HCT116 (cell line): Measurements from ENCODE around the gene SELL. TPM values are rescaled to one million over a fixed set of nuclear protein-coding genes. Genes with fewer than 3 reads are reported as not detected.

Source experiments
- ATAC-seq: fragments of 200-7000 bp; cut with Tn5 transposase; 2 replicates; pipeline ENCODE4 v1.9.1; 2020; ENCODE audit warnings: mild to moderate bottlenecking, moderate library complexity
- BruUV-seq: library from RNA; stranded (reverse); fragments of 400-500 nt; replicated peaks from 2 replicates; lab custom pipeline; 2021; lab: Mats Ljungman, UMichigan
- CTCF ChIA-PET: fragments of 300-600 bp; sonication (Branson Sonifier 250); formaldehyde crosslinking; loops from one replicate; lab custom pipeline; 2021; ENCODE audit warnings: antibody characterized with exemption; lab: Charles Lee
- POLR2A ChIA-PET: fragments of 300-600, 350-600 bp; sonication (Branson Sonifier 250); formaldehyde crosslinking; loops from one replicate; lab custom pipeline; 2021; ENCODE audit warnings: antibody characterized with exemption; lab: Charles Lee
- RAD21 ChIA-PET, 2 experiments: fragments of 300-600 bp; sonication (Branson Sonifier 250); formaldehyde crosslinking; loops; one replicate each; lab custom pipeline; 2023; ENCODE audit warnings: low total read pairs in 2 of 2; ENCODE audit not compliant: uncharacterized antibody in 2 of 2, unreplicated experiment in 2 of 2, low non-redundant PET in 1 of 2; lab: Charles Lee
- DNase-seq: peaks from one replicate; pipeline ENCODE4 v3.0.0-alpha.2; 2010; ENCODE audit warnings: low read depth, low spot score
- H2AFZ ChIP-seq: fragments of 200-600 bp; shearing (Covaris generic), sonication (generic); 2 replicates; pipeline ENCODE4 v1.6.1; 2017; ENCODE audit warnings: low read depth, mixed run types, mixed read lengths, antibody characterized with exemption, low read length; ENCODE audit not compliant: poor library complexity, severe bottlenecking
- H3K27ac ChIP-seq: 2 replicates; pipeline ENCODE4 v1.5.1; 2012; ENCODE audit warnings: low read depth, low read length
- H3K27me3 ChIP-seq: fragments of 200-600 bp; sonication (generic); 2 replicates; pipeline ENCODE4 v1.6.1; 2016; ENCODE audit warnings: mixed run types, low read length, mixed read lengths; ENCODE audit not compliant: insufficient read depth
- H3K36me3 ChIP-seq, 2 experiments: fragments of 200-500 bp in 1 of 2; fragments of 200-600 bp in 1 of 2; sonication (Bioruptor generic) in 1 of 2; sonication (generic) in 1 of 2; 2 replicates each; pipeline versions ENCODE4 v1.5.1 to v1.6.1; 2014 to 2016; ENCODE audit warnings: low read length in 2 of 2, inconsistent platforms in 1 of 2, mixed read lengths in 1 of 2, mixed run types in 1 of 2; ENCODE audit not compliant: insufficient read depth in 2 of 2, control insufficient read depth in 1 of 2
- H3K4me1 ChIP-seq, 2 experiments: fragments of 200-600 bp in 1 of 2; sonication (generic) in 1 of 2; 2 replicates each; pipeline versions ENCODE4 v1.5.1 to v1.6.1; 2012 to 2017; ENCODE audit warnings: low read length in 2 of 2, inconsistent platforms in 1 of 2, mild to moderate bottlenecking in 1 of 2, mixed read lengths in 1 of 2, mixed run types in 1 of 2, moderate library complexity in 1 of 2; ENCODE audit not compliant: insufficient read depth in 2 of 2, control insufficient read depth in 1 of 2
- H3K4me2 ChIP-seq: fragments of 200-600 bp; sonication (generic); 2 replicates; pipeline ENCODE4 v1.6.1; 2017; ENCODE audit warnings: mixed run types, low read length, mixed read lengths
- H3K4me3 ChIP-seq, 2 experiments: fragments of 200-600 bp in 1 of 2; sonication (generic) in 1 of 2; replicated peaks in 1 of 2; 2 replicates each; pipeline ENCODE4 v1.5.1; 2011 to 2016; ENCODE audit warnings: low read length in 2 of 2, control low read depth in 1 of 2, low read depth in 1 of 2, mild to moderate bottlenecking in 1 of 2, mixed read lengths in 1 of 2, mixed run types in 1 of 2
- H3K79me2 ChIP-seq: fragments of 200-600 bp; sonication (generic); 2 replicates; pipeline ENCODE4 v1.6.1; 2017; ENCODE audit warnings: mild to moderate bottlenecking, mixed run types, low read length, moderate library complexity, mixed read lengths; ENCODE audit not compliant: insufficient read depth
- H3K9ac ChIP-seq: fragments of 200-600 bp; sonication (generic); 2 replicates; pipeline ENCODE4 v1.6.1; 2016; ENCODE audit warnings: low read length, mixed read lengths
- H3K9me2 ChIP-seq: fragments of 200-600 bp; sonication (generic), shearing (Covaris generic); 2 replicates; pipeline ENCODE4 v1.6.1; 2017; ENCODE audit warnings: mixed run types, mild to moderate bottlenecking, moderate library complexity; ENCODE audit not compliant: insufficient read depth
- H3K9me3 ChIP-seq, 2 experiments: fragments of 200-500 bp in 1 of 2; fragments of 200-600 bp in 1 of 2; sonication (Bioruptor generic) in 1 of 2; sonication (generic) in 1 of 2; 2 replicates each; pipeline ENCODE4 v1.6.1; 2014 to 2017; ENCODE audit warnings: low read length in 2 of 2, mixed read lengths in 2 of 2, inconsistent platforms in 1 of 2, low read depth in 1 of 2, mild to moderate bottlenecking in 1 of 2, mixed run types in 1 of 2, moderate library complexity in 1 of 2; ENCODE audit not compliant: control insufficient read depth in 1 of 2, insufficient read depth in 1 of 2
- H4K20me1 ChIP-seq: fragments of 200-600 bp; sonication (generic), shearing (Covaris generic); 2 replicates; pipeline ENCODE4 v1.6.1; 2017; ENCODE audit warnings: mixed run types, mild to moderate bottlenecking, moderate library complexity; ENCODE audit not compliant: insufficient read depth
- CEBPB ChIP-seq: IDR thresholded peaks from 2 replicates; pipeline ENCODE4 v1.6.1; 2012; ENCODE audit warnings: low read depth
- EGR1 ChIP-seq: IDR thresholded peaks from 2 replicates; pipeline ENCODE4 v1.6.1; 2012; ENCODE audit warnings: low read depth
- ELF1 ChIP-seq: IDR thresholded peaks from 2 replicates; pipeline ENCODE4 v1.6.1; 2012; ENCODE audit warnings: low read depth, borderline replicate concordance
- EZH2 ChIP-seq: fragments of 200-600 bp; sonication (generic); IDR thresholded peaks from 2 replicates; pipeline ENCODE4 v1.6.1; 2017; ENCODE audit warnings: antibody characterized with exemption, mixed run types
- EZH2phosphoT487 ChIP-seq: fragments of 200-600 bp; IDR thresholded peaks from 2 replicates; pipeline ENCODE4 v1.6.1; 2018; ENCODE audit warnings: antibody characterized with exemption, borderline replicate concordance
- FOSL1 ChIP-seq: IDR thresholded peaks from 2 replicates; pipeline ENCODE4 v1.6.1; 2012; ENCODE audit warnings: low read depth
- JUND ChIP-seq: IDR thresholded peaks from 2 replicates; pipeline ENCODE4 v1.6.1; 2012
- POLR2A ChIP-seq: IDR thresholded peaks from 2 replicates; pipeline ENCODE4 v1.7.0; 2011; ENCODE audit warnings: borderline replicate concordance; ENCODE audit not compliant: insufficient read depth, insufficient read length; ENCODE audit errors: extremely low read depth
- POLR2AphosphoS5 ChIP-seq: IDR thresholded peaks from 2 replicates; pipeline ENCODE4 v1.6.1; 2011; ENCODE audit warnings: mild to moderate bottlenecking, low read depth, low read length, moderate library complexity
- SIN3A ChIP-seq: IDR thresholded peaks from 2 replicates; pipeline ENCODE4 v1.6.1; 2012; ENCODE audit warnings: low read depth
- SRF ChIP-seq: IDR thresholded peaks from 2 replicates; pipeline ENCODE4 v1.6.1; 2012; ENCODE audit warnings: low read depth
- ZBTB33 ChIP-seq: IDR thresholded peaks from 2 replicates; pipeline ENCODE4 v1.6.1; 2011; ENCODE audit warnings: mild to moderate bottlenecking, low read length, moderate library complexity; ENCODE audit not compliant: insufficient replicate concordance; ENCODE audit errors: extremely low read depth
- ZFX ChIP-seq: fragments of 450-650 bp; IDR thresholded peaks from 2 replicates; pipeline ENCODE4 v1.6.1; 2017
- intact Hi-C: fragments of 100-400 bp; cut with micrococcal nuclease; formaldehyde crosslinking; loops from 2 replicates; pipeline ENCODE4 v1.10.0; 2022
- total RNA-seq: library from RNA; stranded (reverse); gene quantifications from one replicate; pipeline ENCODE4 v1.2.1, GENCODE V29; 2021; ENCODE audit not compliant: unreplicated experiment
- TF ChIP-seq, protein P1 (sequence below): IDR thresholded peaks from 2 replicates; pipeline ENCODE4 v1.6.1; 2012
- TF ChIP-seq, protein P2 (sequence below), 3 experiments: fragments of 200-600 bp in 1 of 3; sonication (generic) in 1 of 3; IDR thresholded peaks in 2 of 3; conservative IDR thresholded peaks in 1 of 3; 2 replicates each; pipeline ENCODE4 v1.5.1; 2012 to 2017; ENCODE audit warnings: low read depth in 2 of 3, low read length in 2 of 3, antibody characterized with exemption in 1 of 3, borderline replicate concordance in 1 of 3, control low read depth in 1 of 3, mild to moderate bottlenecking in 1 of 3, mixed read lengths in 1 of 3, mixed run types in 1 of 3, moderate library complexity in 1 of 3; ENCODE audit not compliant: insufficient read depth in 1 of 3
- TF ChIP-seq, protein P3 (sequence below): IDR thresholded peaks from 2 replicates; pipeline ENCODE4 v1.6.1; 2012

Gene SELL
- total RNA-seq, 1 experiment from 2014 or later, result 4.1 TPM

GRCh38 chr1:169707912-169708604 is 3.4 kb downstream of the SELL start:
- ATAC-seq, result no peak

GRCh38 chr1:169704797-169705196 is 6.6 kb downstream of the SELL start:
- Histone ChIP-seq H3K4me1 (no peaks in the 10 kb centered on the region), H3K4me3 (no peak overlapping the region), H3K36me3 (no peaks in the 10 kb centered on the region), H3K9ac (no peak overlapping the region), H3K4me2 (no peak overlapping the region), H3K27ac (no peak overlapping the region), H2AFZ (no peak overlapping the region), H4K20me1 (no peaks in the 10 kb centered on the region), H3K9me3 (no peaks in the 10 kb centered on the region), H3K27me3 (no peaks in the 10 kb centered on the region), H3K79me2 (no peaks in the 10 kb centered on the region), H3K9me2 (no peaks in the 10 kb centered on the region)
- POLR2A ChIA-PET, result no interaction called here
- no peak for ATAC-seq
- BruUV-seq, result no TSS peak
- RAD21 ChIA-PET, result no interaction called here
- CTCF ChIA-PET, result no interaction called here
- intact Hi-C loops, result no loop called here
- DNase-seq, result no peak
- TF ChIP-seq JUND (no peak), EZH2 (no peak), EZH2phosphoT487 (no peak), EGR1 (no peak), ZBTB33 (no peak), SIN3A (no peak), CEBPB (no peak), SRF (no peak), ZFX (no peak), FOSL1 (no peak), ELF1 (no peak), POLR2AphosphoS5 (no peak)
- TF ChIP-seq, protein P1, sequence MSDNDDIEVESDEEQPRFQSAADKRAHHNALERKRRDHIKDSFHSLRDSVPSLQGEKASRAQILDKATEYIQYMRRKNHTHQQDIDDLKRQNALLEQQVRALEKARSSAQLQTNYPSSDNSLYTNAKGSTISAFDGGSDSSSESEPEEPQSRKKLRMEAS, result no peak

More at GRCh38 chr1:169707912-169708604, 3.4 kb downstream of the SELL start:
- ChIA-PET CTCF (no interaction called here), RAD21 (no interaction called here)
- Histone ChIP-seq H3K9me2 (no peaks in the 10 kb centered on the region), H3K79me2 (no peaks in the 10 kb centered on the region), H3K4me3 (no peak overlapping the region), H4K20me1 (no peaks in the 10 kb centered on the region), H3K9ac (no peak overlapping the region), H3K36me3 (no peaks in the 10 kb centered on the region), H2AFZ (no peak overlapping the region), H3K27me3 (no peaks in the 10 kb centered on the region), H3K4me2 (no peak overlapping the region), H3K27ac (no peak overlapping the region), H3K4me1 (peaks cover 2 to 12% of the 10 kb centered on the region in 2 experiments; a peak in 3 of 4 replicates), H3K9me3 (no peaks in the 10 kb centered on the region)
- intact Hi-C loops, result no loop called here
- DNase-seq, result no peak
- no TSS peak for BruUV-seq
- TF ChIP-seq POLR2A (no peak), SRF (no peak)
- TF ChIP-seq, protein P2, sequence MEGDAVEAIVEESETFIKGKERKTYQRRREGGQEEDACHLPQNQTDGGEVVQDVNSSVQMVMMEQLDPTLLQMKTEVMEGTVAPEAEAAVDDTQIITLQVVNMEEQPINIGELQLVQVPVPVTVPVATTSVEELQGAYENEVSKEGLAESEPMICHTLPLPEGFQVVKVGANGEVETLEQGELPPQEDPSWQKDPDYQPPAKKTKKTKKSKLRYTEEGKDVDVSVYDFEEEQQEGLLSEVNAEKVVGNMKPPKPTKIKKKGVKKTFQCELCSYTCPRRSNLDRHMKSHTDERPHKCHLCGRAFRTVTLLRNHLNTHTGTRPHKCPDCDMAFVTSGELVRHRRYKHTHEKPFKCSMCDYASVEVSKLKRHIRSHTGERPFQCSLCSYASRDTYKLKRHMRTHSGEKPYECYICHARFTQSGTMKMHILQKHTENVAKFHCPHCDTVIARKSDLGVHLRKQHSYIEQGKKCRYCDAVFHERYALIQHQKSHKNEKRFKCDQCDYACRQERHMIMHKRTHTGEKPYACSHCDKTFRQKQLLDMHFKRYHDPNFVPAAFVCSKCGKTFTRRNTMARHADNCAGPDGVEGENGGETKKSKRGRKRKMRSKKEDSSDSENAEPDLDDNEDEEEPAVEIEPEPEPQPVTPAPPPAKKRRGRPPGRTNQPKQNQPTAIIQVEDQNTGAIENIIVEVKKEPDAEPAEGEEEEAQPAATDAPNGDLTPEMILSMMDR (IDR thresholded peaks at IDR 0.05 in 2 of 3, conservative IDR thresholded peaks at IDR 0.05 in 1 of 3; ENCODE audit: borderline replicate concordance in 1 of 3, insufficient read depth in 1 of 3, low read depth in 2 of 3, low read length in 2 of 3), result no peak
- TF ChIP-seq, protein P3, sequence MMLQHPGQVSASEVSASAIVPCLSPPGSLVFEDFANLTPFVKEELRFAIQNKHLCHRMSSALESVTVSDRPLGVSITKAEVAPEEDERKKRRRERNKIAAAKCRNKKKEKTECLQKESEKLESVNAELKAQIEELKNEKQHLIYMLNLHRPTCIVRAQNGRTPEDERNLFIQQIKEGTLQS, result no peak
- TF ChIP-seq, all 23 proteins: peak for 0
- POLR2A ChIA-PET, result no interaction called here
